Suprapubic skin (tissue), 4 donors: ENCODE measurements around the gene SEMA5A. TPM values are rescaled to one million over a fixed set of nuclear protein-coding genes. Genes with fewer than 3 reads are reported as not detected.

Experiments
- DNase-seq, 2 donors: peaks; one replicate each; pipeline ENCODE4 v3.0.0-alpha.2; 2019; ENCODE audit warnings: low spot score in 2 of 2
- H3K27ac ChIP-seq: fragments of 200-600 bp; sonication (generic); one replicate; pipeline ENCODE4 v1.5.1; 2019
- H3K27me3 ChIP-seq: fragments of 200-600 bp; sonication (generic); one replicate; pipeline ENCODE4 v1.5.1; 2019
- H3K36me3 ChIP-seq: fragments of 200-600 bp; sonication (generic); one replicate; pipeline ENCODE4 v1.5.1; 2019
- H3K4me1 ChIP-seq: fragments of 200-600 bp; sonication (generic); one replicate; pipeline ENCODE4 v1.5.1; 2019
- H3K4me3 ChIP-seq: fragments of 200-600 bp; sonication (generic); one replicate; pipeline ENCODE4 v1.5.1; 2019; ENCODE audit warnings: mild to moderate bottlenecking
- H3K9me3 ChIP-seq: fragments of 200-600 bp; sonication (generic); one replicate; pipeline ENCODE4 v1.5.1; 2019
- EP300 ChIP-seq: sonication (generic); formaldehyde crosslinking; IDR thresholded peaks from one replicate; pipeline ENCODE4 v1.6.1; 2017; ENCODE audit warnings: antibody characterized with exemption
- POLR2A ChIP-seq, 2 donors: fragments of 450-650 bp; IDR thresholded peaks; one replicate each; pipeline ENCODE4 v1.6.1; 2017; ENCODE audit warnings: antibody characterized with exemption in 2 of 2, mild to moderate bottlenecking in 2 of 2, moderate library complexity in 2 of 2
- POLR2AphosphoS5 ChIP-seq, 3 donors: sonication (generic); formaldehyde crosslinking; IDR thresholded peaks; one replicate each; pipeline ENCODE4 v1.6.1; 2017; ENCODE audit warnings: antibody characterized with exemption in 3 of 3
- WGBS: methylation state at CpG from one replicate; pipeline ENCODE4 v1.1.5; 2018; 5-methylcytosine and 5-hydroxymethylcytosine counted together
- total RNA-seq, 4 donors: library from RNA; depleted of rRNA; stranded (reverse); fragments of >200 nt; gene quantifications; one replicate each; pipeline ENCODE4 v1.1.0, GENCODE V29; 2016
- TF ChIP-seq, protein P1 (sequence below), 2 donors: fragments of 200-600 bp in 1 of 2; fragments of 450-650 bp in 1 of 2; sonication (generic) in 1 of 2; IDR thresholded peaks; one replicate each; pipeline ENCODE4 v1.5.1; 2016 to 2019; ENCODE audit warnings: antibody characterized with exemption in 2 of 2, mild to moderate bottlenecking in 1 of 2, moderate library complexity in 1 of 2

The SEMA5A gene
- total RNA-seq, 4 donors from 2014 or later = 14.5 to 31.7 (median 23.4) TPM

DNA sequence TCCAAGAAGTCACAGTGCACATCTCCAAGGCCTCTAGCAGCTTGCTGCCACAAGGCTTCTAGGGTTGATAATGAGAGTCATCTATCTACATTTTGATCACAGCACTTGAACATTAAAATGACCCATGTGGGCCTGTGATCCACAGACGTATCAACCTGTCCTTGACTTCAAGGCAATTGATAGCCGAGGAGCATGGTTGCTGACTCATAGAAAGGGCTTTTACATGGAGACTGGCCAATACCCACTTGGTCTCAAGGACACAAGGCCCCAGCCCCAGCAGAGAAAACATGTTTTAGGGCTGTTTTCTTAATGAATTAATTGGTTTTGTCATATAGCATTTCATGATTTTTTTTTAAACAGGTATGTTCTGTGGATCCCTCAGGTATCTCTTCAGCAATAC is 314.0 kb downstream of the SEMA5A start:
- no peaks in the 10 kb centered on the region for H3K36me3 ChIP-seq
- H3K27ac ChIP-seq = no peak overlapping the region
- no peak overlapping the region for H3K4me3 ChIP-seq
- 90% methylated on average over 2 of the region's 2 CpGs for WGBS
- H3K4me1 ChIP-seq = no peaks in the 10 kb centered on the region
- TF ChIP-seq EP300 (no peak), POLR2AphosphoS5 (IDR thresholded peaks at IDR 0.05) (no peak), POLR2A (IDR thresholded peaks at IDR 0.05) (no peak)
- TF ChIP-seq, protein P1, sequence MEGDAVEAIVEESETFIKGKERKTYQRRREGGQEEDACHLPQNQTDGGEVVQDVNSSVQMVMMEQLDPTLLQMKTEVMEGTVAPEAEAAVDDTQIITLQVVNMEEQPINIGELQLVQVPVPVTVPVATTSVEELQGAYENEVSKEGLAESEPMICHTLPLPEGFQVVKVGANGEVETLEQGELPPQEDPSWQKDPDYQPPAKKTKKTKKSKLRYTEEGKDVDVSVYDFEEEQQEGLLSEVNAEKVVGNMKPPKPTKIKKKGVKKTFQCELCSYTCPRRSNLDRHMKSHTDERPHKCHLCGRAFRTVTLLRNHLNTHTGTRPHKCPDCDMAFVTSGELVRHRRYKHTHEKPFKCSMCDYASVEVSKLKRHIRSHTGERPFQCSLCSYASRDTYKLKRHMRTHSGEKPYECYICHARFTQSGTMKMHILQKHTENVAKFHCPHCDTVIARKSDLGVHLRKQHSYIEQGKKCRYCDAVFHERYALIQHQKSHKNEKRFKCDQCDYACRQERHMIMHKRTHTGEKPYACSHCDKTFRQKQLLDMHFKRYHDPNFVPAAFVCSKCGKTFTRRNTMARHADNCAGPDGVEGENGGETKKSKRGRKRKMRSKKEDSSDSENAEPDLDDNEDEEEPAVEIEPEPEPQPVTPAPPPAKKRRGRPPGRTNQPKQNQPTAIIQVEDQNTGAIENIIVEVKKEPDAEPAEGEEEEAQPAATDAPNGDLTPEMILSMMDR (IDR thresholded peaks at IDR 0.05) = no peak
- H3K9me3 ChIP-seq = no peaks in the 10 kb centered on the region
- DNase-seq = no peak
- H3K27me3 ChIP-seq = no peaks in the 10 kb centered on the region

DNA sequence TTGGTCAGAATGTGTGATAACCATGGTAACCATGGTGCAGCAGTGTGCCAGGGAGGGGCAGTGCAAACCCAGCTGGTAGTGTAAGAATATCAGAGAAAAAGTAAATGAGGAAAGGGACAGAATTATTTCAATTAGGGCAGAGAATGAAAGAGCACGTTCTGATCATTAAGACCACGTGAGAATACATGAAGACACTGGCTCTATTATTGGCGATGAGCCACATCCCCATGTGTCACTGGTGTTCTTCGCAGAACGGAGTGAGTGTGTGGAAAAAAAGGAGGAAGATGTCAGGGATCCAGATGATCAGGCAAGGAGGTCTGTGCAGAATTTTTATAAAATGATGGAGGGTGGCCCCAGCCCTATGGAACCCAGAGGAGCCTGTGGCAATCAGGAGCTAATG is 315.5 kb downstream of the SEMA5A start:
- Histone ChIP-seq H3K9me3 (no peaks in the 10 kb centered on the region), H3K4me3 (no peak overlapping the region), H3K27me3 (no peaks in the 10 kb centered on the region), H3K36me3 (no peaks in the 10 kb centered on the region), H3K4me1 (no peaks in the 10 kb centered on the region), H3K27ac (no peak overlapping the region)
- DNase-seq = no peak
- WGBS = 74% methylated on average over 5 of the region's 5 CpGs
- TF ChIP-seq POLR2A (IDR thresholded peaks at IDR 0.05) = no peak
- TF ChIP-seq, protein P1 (IDR thresholded peaks at IDR 0.05) = no peak
- TF ChIP-seq POLR2AphosphoS5 (IDR thresholded peaks at IDR 0.05) = no peak
- no peak for TF ChIP-seq EP300

DNA sequence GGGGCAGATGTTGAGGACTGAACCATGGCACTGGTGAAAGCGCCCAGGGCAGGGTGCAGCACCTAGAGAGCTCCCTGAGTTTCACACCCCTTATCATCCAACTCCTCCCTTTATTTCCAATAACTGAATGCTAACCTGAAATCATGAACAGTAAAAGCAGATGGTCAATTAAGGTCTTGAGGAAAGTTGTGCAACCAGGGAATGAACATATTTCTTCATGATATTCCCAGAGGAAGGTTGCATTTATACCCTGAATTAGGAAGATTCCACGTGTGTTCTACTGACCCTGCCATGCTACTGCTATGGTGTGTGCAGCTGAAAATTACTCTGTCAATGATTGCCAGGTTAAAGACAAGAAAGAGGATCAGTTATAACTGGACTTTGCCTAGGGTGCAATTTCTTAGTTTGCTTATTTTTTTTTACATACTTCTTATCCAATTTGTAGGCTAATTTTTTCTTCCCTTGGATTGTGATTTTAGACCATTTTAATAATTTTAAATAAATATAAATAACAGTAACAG is 319.8 kb downstream of the SEMA5A start:
- WGBS = 77% methylated on average over 2 of the region's 2 CpGs

DNA sequence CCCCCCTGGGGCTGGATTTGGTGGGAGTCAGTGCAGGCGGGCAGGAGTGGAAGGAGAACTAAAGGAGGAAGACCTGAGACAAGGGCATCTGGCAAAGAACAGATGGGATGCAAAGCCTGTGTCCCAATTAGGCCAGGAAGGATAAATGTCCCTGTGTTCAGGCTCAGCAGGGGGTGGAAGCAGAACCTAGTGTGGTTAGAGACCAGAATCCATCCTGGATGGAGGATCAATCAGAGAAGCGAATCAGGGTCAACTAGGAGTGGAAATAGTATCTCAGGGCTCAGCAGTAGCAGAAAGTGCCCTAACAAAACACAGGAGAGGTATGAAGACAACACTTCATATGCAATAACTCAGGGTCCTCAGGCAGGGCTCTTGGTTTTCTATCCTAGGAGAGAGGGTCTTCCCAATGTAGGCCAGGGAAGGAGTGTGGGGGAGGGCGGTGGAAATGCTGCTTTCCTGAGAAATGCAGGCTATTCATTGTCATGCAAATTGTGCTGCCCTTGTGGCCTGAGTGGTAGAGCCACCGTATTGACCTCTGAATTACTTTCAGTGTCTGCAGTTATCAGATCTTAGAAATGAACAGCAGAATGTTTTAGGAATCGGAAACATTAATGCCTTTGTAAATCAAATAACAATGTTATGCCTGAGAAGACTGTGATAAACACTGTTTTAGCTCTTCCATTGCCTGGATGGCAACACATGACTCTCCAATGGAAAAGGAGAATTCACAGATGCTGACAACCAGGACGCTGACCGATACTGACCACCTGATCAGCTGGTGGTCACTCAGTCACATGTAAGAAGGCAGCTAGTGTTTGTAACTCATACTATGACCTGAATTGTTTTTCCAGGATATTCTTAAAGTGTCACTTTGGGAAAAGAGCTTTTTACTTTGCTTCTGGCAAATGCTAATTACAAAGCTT is 323.6 kb downstream of the SEMA5A start:
- no peaks in the 10 kb centered on the region for H3K9me3 ChIP-seq
- WGBS = 87% methylated on average over 7 of the region's 7 CpGs
- H3K4me1 ChIP-seq = no peaks in the 10 kb centered on the region
- no peak overlapping the region for H3K27ac ChIP-seq
- H3K27me3 ChIP-seq = no peaks in the 10 kb centered on the region
- H3K36me3 ChIP-seq = no peaks in the 10 kb centered on the region
- H3K4me3 ChIP-seq = no peak overlapping the region
- DNase-seq = no peak
- TF ChIP-seq, protein P1 (IDR thresholded peaks at IDR 0.05) = no peak
- no peak for TF ChIP-seq POLR2AphosphoS5 (IDR thresholded peaks at IDR 0.05)
- no peak for TF ChIP-seq POLR2A (IDR thresholded peaks at IDR 0.05)
- TF ChIP-seq EP300 = no peak

More for the DNA sequence above, 319.8 kb downstream of the SEMA5A start:
- Histone ChIP-seq H3K4me1 (no peaks in the 10 kb centered on the region), H3K9me3 (no peaks in the 10 kb centered on the region), H3K36me3 (no peaks in the 10 kb centered on the region), H3K27ac (no peak overlapping the region), H3K4me3 (no peak overlapping the region), H3K27me3 (no peaks in the 10 kb centered on the region)
- TF ChIP-seq, protein P1 (IDR thresholded peaks at IDR 0.05) = no peak
- TF ChIP-seq POLR2A (IDR thresholded peaks at IDR 0.05) (no peak), EP300 (no peak), POLR2AphosphoS5 (IDR thresholded peaks at IDR 0.05) (no peak)
- no peak for DNase-seq

DNA sequence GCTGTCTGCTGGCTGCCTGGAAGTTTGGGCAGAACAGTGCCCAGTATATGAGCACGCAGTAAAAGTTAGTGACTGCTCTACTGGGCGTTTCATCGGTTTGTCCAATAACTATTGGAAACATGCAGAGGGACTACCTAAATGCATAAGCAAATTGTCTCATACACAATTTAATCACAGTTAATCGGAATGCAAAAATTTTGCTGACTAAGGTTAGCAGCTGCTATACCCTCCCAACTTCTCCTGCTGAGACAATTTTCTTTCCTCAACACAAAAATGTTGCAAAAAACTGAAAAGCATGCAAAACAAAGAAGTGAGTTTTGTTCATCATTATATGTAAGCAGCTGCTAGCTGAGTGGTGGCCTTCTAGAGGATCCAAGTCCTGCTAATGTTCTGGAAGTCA is 327.5 kb downstream of the SEMA5A start:
- Histone ChIP-seq H3K36me3 (no peaks in the 10 kb centered on the region), H3K4me3 (no peak overlapping the region), H3K4me1 (no peaks in the 10 kb centered on the region), H3K27me3 (no peaks in the 10 kb centered on the region), H3K9me3 (no peaks in the 10 kb centered on the region), H3K27ac (no peak overlapping the region)
- WGBS = 97% methylated on average over 4 of the region's 4 CpGs
- DNase-seq = no peak
- TF ChIP-seq EP300 (no peak), POLR2AphosphoS5 (IDR thresholded peaks at IDR 0.05) (no peak), POLR2A (IDR thresholded peaks at IDR 0.05) (no peak)
- TF ChIP-seq, protein P1 (IDR thresholded peaks at IDR 0.05) = no peak
